HG03378 (cell line): ENCODE results near the gene SCYGR4.
"Not testable (repeated sequence)": the region's sequence is repeated elsewhere in the genome, so short reads cannot be mapped to it uniquely, and the experiment has no call there.

Experiments
- ATAC-seq: cut with Tn5 transposase; IDR thresholded peaks from one replicate; pipeline ENCODE4 v1.9.1; 2021; ENCODE audit warnings: mild to moderate bottlenecking, moderate library complexity; ENCODE audit not compliant: unreplicated experiment

SCYGR4 gene

GRCh38 chr2:227617316-227618230 lies at the start of gene SCYGR4:
SCYGR4 (plus strand) TSS chr2:227617498; CDS start chr2:227617498, 0 bp downstream.
- ATAC-seq = no peak

- no peak for ATAC-seq
Observed at GRCh38 chr2:227568852-227569169, 48.5 kb upstream of the SCYGR4 start.

- ATAC-seq = no peak
Observed at GRCh38 chr2:227570615-227571014, 46.7 kb upstream of the SCYGR4 start.

GRCh38 chr2:227576110-227576509 lies 41.2 kb upstream of the SCYGR4 start:
- no peak for ATAC-seq

GRCh38 chr2:227576812-227577211 lies 40.5 kb upstream of the SCYGR4 start:
- no peak for ATAC-seq

- no peak for ATAC-seq
Observed at GRCh38 chr2:227577555-227577954, 39.7 kb upstream of the SCYGR4 start.

GRCh38 chr2:227578642-227579041 lies 38.7 kb upstream of the SCYGR4 start:
- ATAC-seq = no peak

- no peak for ATAC-seq
Observed at GRCh38 chr2:227579791-227580190, 37.5 kb upstream of the SCYGR4 start.

- ATAC-seq = no peak
Observed at GRCh38 chr2:227582369-227582768, 34.9 kb upstream of the SCYGR4 start.

GRCh38 chr2:227592694-227593387 lies 24.5 kb upstream of the SCYGR4 start:
- peak; percentile 62 for ATAC-seq

- ATAC-seq = no peak
Observed at GRCh38 chr2:227595797-227596196, 21.5 kb upstream of the SCYGR4 start.

GRCh38 chr2:227597036-227597435 lies 20.3 kb upstream of the SCYGR4 start:
- no peak for ATAC-seq

GRCh38 chr2:227597998-227598397 lies 19.3 kb upstream of the SCYGR4 start:
- no peak for ATAC-seq

- ATAC-seq = not testable (repeated sequence)
Observed at GRCh38 chr2:227598835-227599503, 18.3 kb upstream of the SCYGR4 start, which contains the start of gene SCYGR2. SCYGR2 (plus strand) TSS chr2:227598893; CDS start chr2:227598893, 0 bp downstream.

GRCh38 chr2:227602358-227602757 lies 14.9 kb upstream of the SCYGR4 start:
- ATAC-seq = no peak

GRCh38 chr2:227606476-227606875 lies 10.8 kb upstream of the SCYGR4 start:
- ATAC-seq = no peak

GRCh38 chr2:227607941-227608340 lies 9.4 kb upstream of the SCYGR4 start:
- ATAC-seq = no peak

GRCh38 chr2:227608561-227609338 lies 8.5 kb upstream of the SCYGR4 start:
- ATAC-seq = peak; percentile 63

- ATAC-seq = no peak
Observed at GRCh38 chr2:227610123-227610522, 7.2 kb upstream of the SCYGR4 start.

GRCh38 chr2:227612546-227613271 lies 4.6 kb upstream of the SCYGR4 start:
- no peak for ATAC-seq
